AG04449 (cell line): ENCODE data around the gene THAP6.

Experiments
- CTCF ChIA-PET: fragments of 350-600 bp; formaldehyde crosslinking; extraction: SDS; loops from one replicate; lab custom pipeline; 2021; ENCODE audit warnings: antibody characterized with exemption; lab: Yijun Ruan, JAX
- POLR2A ChIA-PET: fragments of 400-600, 350-600 bp; formaldehyde crosslinking; extraction: SDS; loops from one replicate; lab custom pipeline; 2020; ENCODE audit warnings: antibody characterized with exemption, inconsistent platforms; lab: Yijun Ruan, JAX
- DNase-seq: peaks from one replicate; pipeline ENCODE4 v3.0.0-alpha.2; 2010; ENCODE audit warnings: low read depth, low spot score
- H3K4me3 ChIP-seq: 2 replicates; pipeline ENCODE4 v1.5.1; 2011; ENCODE audit warnings: low read depth, mild to moderate bottlenecking, control low read depth, low read length
- CTCF ChIP-seq: IDR thresholded peaks from one replicate; pipeline ENCODE4 v1.5.1; 2011; ENCODE audit warnings: mild to moderate bottlenecking, moderate library complexity, low read length, control low read depth, inconsistent platforms; ENCODE audit not compliant: insufficient read depth; ENCODE audit errors: missing control alignments

Gene THAP6

GRCh38 chr4:75557696-75558095, 43.4 kb downstream of the THAP6 start:
- POLR2A ChIA-PET: no interaction called here
- no peak for DNase-seq
- CTCF ChIA-PET: interaction anchor here (1.0 to 1.7 kb wide), 2 partner anchors 19 to 358 kb away, joined by 3 to 6 read pairs; no protein-coding TSS in a partner anchor
- no peak for TF ChIP-seq CTCF
- H3K4me3 ChIP-seq: no peak overlapping the region

GRCh38 chr4:75561789-75562188, 47.5 kb downstream of the THAP6 start:
- ChIA-PET CTCF (interaction anchor here (0.9 kb wide), 2 partner anchors 9 to 286 kb away, joined by 3 read pairs; no protein-coding TSS in a partner anchor), POLR2A (no interaction called here)
- no peak for TF ChIP-seq CTCF
- H3K4me3 ChIP-seq: no peak overlapping the region
- DNase-seq: no peak

DNA sequence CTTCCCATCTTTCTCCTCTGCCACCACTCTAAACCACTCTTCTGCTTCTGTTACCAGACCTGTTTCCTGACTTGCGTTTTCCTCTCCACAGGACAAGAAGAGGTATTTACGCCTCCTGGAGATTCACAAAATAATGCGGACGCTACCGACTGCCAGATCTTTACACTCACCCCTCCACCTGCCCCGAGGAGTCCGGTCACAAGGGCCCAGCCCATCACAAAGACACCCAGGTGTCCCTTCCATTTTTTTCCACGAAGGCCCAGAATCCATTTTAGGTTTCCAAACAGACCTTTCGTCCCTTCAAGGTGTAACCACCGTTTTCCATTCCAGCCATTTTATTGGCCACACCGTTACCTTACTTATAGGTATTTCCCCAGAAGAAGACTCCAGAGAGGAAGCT, 49.8 kb downstream of the THAP6 start:
- DNase-seq: no peak
- POLR2A ChIA-PET: no interaction called here
- CTCF ChIA-PET: no interaction called here
- no peak overlapping the region for H3K4me3 ChIP-seq
- no peak for TF ChIP-seq CTCF

- ChIA-PET CTCF (no interaction called here), POLR2A (no interaction called here)
- H3K4me3 ChIP-seq: no peak overlapping the region
- no peak for DNase-seq
- TF ChIP-seq CTCF: no peak
These were observed 51.2 kb downstream of the THAP6 start for GRCh38 chr4:75565481-75565880.

DNA sequence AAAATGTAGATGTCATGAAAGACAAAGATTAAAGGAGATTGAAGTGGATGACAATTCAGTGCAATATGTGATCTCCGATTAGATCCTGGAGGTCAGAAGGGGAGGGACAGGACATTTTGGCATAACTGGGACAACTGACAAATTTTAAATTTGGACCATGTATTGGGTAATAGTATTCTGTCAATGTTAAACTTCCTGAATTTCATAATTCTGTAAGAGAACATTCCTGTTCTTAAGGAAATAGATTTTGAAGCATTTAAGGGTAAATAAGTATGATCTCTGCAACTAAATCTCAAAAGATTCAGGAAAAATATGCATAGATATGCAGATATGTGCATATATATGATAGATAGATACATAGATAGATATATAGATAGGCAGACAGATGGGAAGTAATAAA, 52.6 kb downstream of the THAP6 start:
- H3K4me3 ChIP-seq: no peak overlapping the region
- no peak for TF ChIP-seq CTCF
- ChIA-PET CTCF (interaction anchor here (0.8 kb wide), 1 partner anchor 20 kb away, joined by 3 read pairs; no protein-coding TSS in a partner anchor), POLR2A (no interaction called here)
- DNase-seq: no peak

DNA sequence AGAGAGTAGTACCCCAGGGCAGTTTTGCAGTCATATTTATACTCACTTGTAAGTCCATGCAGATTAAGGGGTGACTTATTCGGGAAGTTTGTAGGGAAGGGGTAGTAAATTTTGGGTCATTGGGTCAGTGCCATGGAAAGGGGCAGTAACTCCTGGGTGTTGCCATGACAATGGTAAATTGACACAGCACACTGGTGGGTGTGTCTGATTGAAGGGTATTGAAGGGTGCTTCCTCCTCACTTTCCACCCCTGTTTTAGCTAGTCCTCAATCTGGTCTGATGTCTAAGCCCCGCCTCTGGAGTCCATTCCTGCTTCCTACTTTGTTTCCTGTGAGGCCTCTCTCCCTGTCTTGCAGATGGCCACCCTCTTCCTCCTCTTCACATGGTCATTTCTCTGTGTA, 53.5 kb downstream of the THAP6 start:
- no peak for TF ChIP-seq CTCF
- H3K4me3 ChIP-seq: no peak overlapping the region
- POLR2A ChIA-PET: no interaction called here
- CTCF ChIA-PET: interaction anchor here (0.8 kb wide), 1 partner anchor 19 kb away, joined by 3 read pairs; no protein-coding TSS in a partner anchor
- no peak for DNase-seq
